Spleen (tissue), 11 donors: Measurements from ENCODE around the gene SMOC1. TPM values are rescaled to one million over a fixed set of nuclear protein-coding genes. Genes with fewer than 3 reads are reported as not detected.

Source experiments
- DNase-seq: peaks from one replicate; pipeline ENCODE4 v3.0.0-alpha.2; 2020
- H3K27ac ChIP-seq, 8 donors: fragments of 200-600 bp; sonication (generic) in 7 of 8; 1 replicate in 4 of 8; 2 replicates in 4 of 8; pipeline versions ENCODE4 v1.5.0 to v1.8.0; 2016 to 2021; ENCODE audit warnings: inconsistent platforms in 4 of 8, mild to moderate bottlenecking in 4 of 8, moderate library complexity in 1 of 8
- H3K27me3 ChIP-seq, 7 donors: fragments of 200-600 bp; sonication (generic) in 6 of 7; replicated peaks in 1 of 7; 1 replicate in 4 of 7; 2 replicates in 3 of 7; pipeline versions ENCODE4 v1.5.0 to v1.8.0; 2016 to 2021; ENCODE audit warnings: inconsistent platforms in 3 of 7, mild to moderate bottlenecking in 1 of 7
- H3K36me3 ChIP-seq, 6 donors: fragments of 200-600 bp; sonication (generic) in 5 of 6; 1 replicate in 4 of 6; 2 replicates in 2 of 6; pipeline versions ENCODE4 v1.5.0 to v1.8.0; 2016 to 2021; ENCODE audit warnings: inconsistent platforms in 2 of 6
- H3K4me1 ChIP-seq, 6 donors: fragments of 200-600 bp; sonication (generic) in 5 of 6; 1 replicate in 3 of 6; 2 replicates in 3 of 6; pipeline versions ENCODE4 v1.5.0 to v1.8.0; 2016 to 2021; ENCODE audit warnings: inconsistent platforms in 3 of 6
- H3K4me3 ChIP-seq, 8 donors: fragments of 200-600 bp; sonication (generic) in 7 of 8; 1 replicate in 4 of 8; 2 replicates in 4 of 8; pipeline versions ENCODE4 v1.5.0 to v1.8.0; 2016 to 2021; ENCODE audit warnings: inconsistent platforms in 4 of 8, mild to moderate bottlenecking in 4 of 8, moderate library complexity in 2 of 8
- H3K9me3 ChIP-seq, 8 donors: fragments of 200-600 bp; sonication (generic) in 7 of 8; 1 replicate in 4 of 8; 2 replicates in 4 of 8; pipeline versions ENCODE4 v1.5.0 to v1.8.0; 2016 to 2021; ENCODE audit warnings: inconsistent platforms in 4 of 8
- POLR2A ChIP-seq, 3 donors: fragments of 450-650 bp; IDR thresholded peaks; one replicate each; pipeline ENCODE4 v1.5.1; 2017; ENCODE audit warnings: antibody characterized with exemption in 3 of 3, mild to moderate bottlenecking in 1 of 3
- POLR2AphosphoS5 ChIP-seq, 3 donors: sonication (generic); formaldehyde crosslinking; IDR thresholded peaks; one replicate each; pipeline ENCODE4 v1.5.1; 2017; ENCODE audit warnings: antibody characterized with exemption in 3 of 3
- WGBS, 5 donors: extraction: QIAGEN DNeasy Blood & Tissue Kit in 3 of 5; methylation state at CpG; one replicate each; pipeline versions ENCODE4 v1.1.5 to v1.1.7; 2013 to 2018; 5-methylcytosine and 5-hydroxymethylcytosine counted together
- intact Hi-C: fragments of 100-400 bp; cut with DNase I; formaldehyde crosslinking; loops from one replicate; pipeline ENCODE4 v1.15.0; 2023; ENCODE audit warnings: low total_unique reads
- polyA plus RNA-seq, 3 donors: library from polyadenylated mRNA; stranded (reverse); fragments of 200-250 nt; gene quantifications; one replicate each; pipeline ENCODE4 v1.2.1, GENCODE V29; 2013
- total RNA-seq, 7 donors: library from RNA; depleted of rRNA in 3 of 7; stranded (reverse); fragments of >200 nt in 3 of 7; fragmentation: NEBNext Ultra II Directional in 4 of 7; extraction: Animal tissue kit (Norgen Biotek cat#: 25700) in 4 of 7; gene quantifications; one replicate each; pipeline versions ENCODE4 v1.1.0 to v1.2.1, GENCODE V29; 2016 to 2021
- TF ChIP-seq, protein P1 (sequence below), 11 experiments: fragments of 200-600 bp in 7 of 11; fragments of 450-650 bp in 4 of 11; sonication (generic) in 4 of 11; IDR thresholded peaks in 8 of 11; conservative IDR thresholded peaks in 3 of 11; 1 replicate in 7 of 11; 2 replicates in 4 of 11; pipeline versions ENCODE4 v1.4.0 to v1.8.0; 2016 to 2021; ENCODE audit warnings: antibody characterized with exemption in 11 of 11, inconsistent platforms in 4 of 11, mild to moderate bottlenecking in 1 of 11
- donor health status: healthy with polysubstance abuse.
- donor health status: DM: no; HTN: no; CAD: no; lungs with moderate emphysema.
- donor health status: DM: no; HTN: no; CAD: no.
- donor health status: Bipolar disorder and iron deficiency.
- donor health status: healthy.
- donor health status: DM: no; HTN: no; CAD: no.
- donor health status: DM: yes; HTN: yes; CAD: no.

Gene SMOC1
- total and polyA plus RNA-seq, 10 donors = 6.1 to 108 (median 29.6) TPM

GRCh38 chr14:70021548-70022220 lies 142.5 kb downstream of the SMOC1 start:
- Histone ChIP-seq H3K4me3 (no peak overlapping the region), H3K27me3 (no peaks in the 10 kb centered on the region), H3K27ac (no peak overlapping the region), H3K4me1 (peaks cover 10 to 17% (median 14%) of the 10 kb centered on the region in 6 donors), H3K36me3 (no peaks in the 10 kb centered on the region), H3K9me3 (no peaks in the 10 kb centered on the region)
- TF ChIP-seq, protein P1, sequence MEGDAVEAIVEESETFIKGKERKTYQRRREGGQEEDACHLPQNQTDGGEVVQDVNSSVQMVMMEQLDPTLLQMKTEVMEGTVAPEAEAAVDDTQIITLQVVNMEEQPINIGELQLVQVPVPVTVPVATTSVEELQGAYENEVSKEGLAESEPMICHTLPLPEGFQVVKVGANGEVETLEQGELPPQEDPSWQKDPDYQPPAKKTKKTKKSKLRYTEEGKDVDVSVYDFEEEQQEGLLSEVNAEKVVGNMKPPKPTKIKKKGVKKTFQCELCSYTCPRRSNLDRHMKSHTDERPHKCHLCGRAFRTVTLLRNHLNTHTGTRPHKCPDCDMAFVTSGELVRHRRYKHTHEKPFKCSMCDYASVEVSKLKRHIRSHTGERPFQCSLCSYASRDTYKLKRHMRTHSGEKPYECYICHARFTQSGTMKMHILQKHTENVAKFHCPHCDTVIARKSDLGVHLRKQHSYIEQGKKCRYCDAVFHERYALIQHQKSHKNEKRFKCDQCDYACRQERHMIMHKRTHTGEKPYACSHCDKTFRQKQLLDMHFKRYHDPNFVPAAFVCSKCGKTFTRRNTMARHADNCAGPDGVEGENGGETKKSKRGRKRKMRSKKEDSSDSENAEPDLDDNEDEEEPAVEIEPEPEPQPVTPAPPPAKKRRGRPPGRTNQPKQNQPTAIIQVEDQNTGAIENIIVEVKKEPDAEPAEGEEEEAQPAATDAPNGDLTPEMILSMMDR (IDR thresholded peaks at IDR 0.05 in 8 of 11, conservative IDR thresholded peaks at IDR 0.05 in 3 of 11) = no peak
- TF ChIP-seq POLR2AphosphoS5 (IDR thresholded peaks at IDR 0.05) = no peak
- intact Hi-C loops = no loop called here
- WGBS, 5 donors = 72 to 83% (median 77%) methylated on average over 8 of the region's 8 CpGs
- no peak for DNase-seq

DNA sequence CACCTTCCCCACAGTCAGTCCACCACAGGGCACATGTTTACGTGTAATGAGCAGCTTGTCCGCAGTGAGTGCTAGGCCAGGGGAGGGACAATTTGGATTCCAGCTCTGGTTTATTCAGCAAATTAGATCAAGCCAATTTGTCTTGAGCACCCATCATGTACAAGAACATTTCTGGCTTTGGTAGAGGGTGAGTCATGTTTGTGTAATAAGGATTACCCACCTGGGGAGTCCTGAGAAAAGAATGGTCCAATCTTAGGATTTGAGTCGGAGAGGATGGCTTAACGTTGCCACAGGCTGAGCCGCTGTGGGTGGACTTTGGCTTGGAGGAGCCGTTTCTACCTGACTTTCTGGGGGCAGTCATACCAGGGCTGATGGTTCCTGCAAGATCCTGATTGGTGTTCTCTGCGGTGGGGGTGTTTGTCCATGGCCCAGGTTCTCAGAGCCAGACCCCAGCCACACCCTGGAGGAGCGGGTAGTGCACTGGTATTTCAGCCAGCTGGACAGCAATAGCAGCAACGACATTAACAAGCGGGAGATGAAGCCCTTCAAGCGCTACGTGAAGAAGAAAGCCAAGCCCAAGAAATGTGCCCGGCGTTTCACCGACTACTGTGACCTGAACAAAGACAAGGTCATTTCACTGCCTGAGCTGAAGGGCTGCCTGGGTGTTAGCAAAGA lies 143.7 kb downstream of the SMOC1 start:
- TF ChIP-seq, protein P1 (IDR thresholded peaks at IDR 0.05 in 8 of 11, conservative IDR thresholded peaks at IDR 0.05 in 3 of 11) = no peak
- TF ChIP-seq POLR2AphosphoS5 (IDR thresholded peaks at IDR 0.05) (no peak), POLR2A (IDR thresholded peaks at IDR 0.05) (no peak)
- intact Hi-C loops = no loop called here
- H3K4me3 ChIP-seq = no peak overlapping the region
- H3K4me1 ChIP-seq = peaks cover 7 to 17% (median 14%) of the 10 kb centered on the region in 6 donors
- WGBS, 5 donors = 91 to 94% (median 93%) methylated on average over 14 to 15 of the region's 15 CpGs
- no peaks in the 10 kb centered on the region for H3K9me3 ChIP-seq
- H3K36me3 ChIP-seq = no peaks in the 10 kb centered on the region
- H3K27ac ChIP-seq = no peak overlapping the region
- no peak for DNase-seq
- H3K27me3 ChIP-seq = no peaks in the 10 kb centered on the region

GRCh38 chr14:70023871-70024270 lies 144.7 kb downstream of the SMOC1 start:
- intact Hi-C loops = no loop called here
- peaks cover 0 to 6% (median 0%) of the 10 kb centered on the region in 7 donors for H3K27me3 ChIP-seq

More at GRCh38 chr14:70023871-70024270, 144.7 kb downstream of the SMOC1 start:
- no peak overlapping the region for H3K27ac ChIP-seq
- no peak overlapping the region for H3K4me3 ChIP-seq
- 0 to 71% (median 57%) methylated on average over 1 of the region's 1 CpG for WGBS, 5 donors
- no peaks in the 10 kb centered on the region for H3K9me3 ChIP-seq
- H3K36me3 ChIP-seq = no peaks in the 10 kb centered on the region
- no peak for DNase-seq
- TF ChIP-seq POLR2A (IDR thresholded peaks at IDR 0.05) = no peak
- TF ChIP-seq, protein P1 (IDR thresholded peaks at IDR 0.05 in 8 of 11, conservative IDR thresholded peaks at IDR 0.05 in 3 of 11) = no peak
- TF ChIP-seq POLR2AphosphoS5 (IDR thresholded peaks at IDR 0.05) = no peak
- peaks cover 0 to 8% (median 4%) of the 10 kb centered on the region in 6 donors for H3K4me1 ChIP-seq
